ENCODE measurements around the gene PDIA5. TPM values are rescaled to one million over a fixed set of nuclear protein-coding genes. Genes with fewer than 3 reads are reported as not detected.

Gene PDIA5
- total and polyA plus RNA-seq, 3 donors from 2014 or later, result 49.6 to 76.8 (median 76.0) TPM

DNA sequence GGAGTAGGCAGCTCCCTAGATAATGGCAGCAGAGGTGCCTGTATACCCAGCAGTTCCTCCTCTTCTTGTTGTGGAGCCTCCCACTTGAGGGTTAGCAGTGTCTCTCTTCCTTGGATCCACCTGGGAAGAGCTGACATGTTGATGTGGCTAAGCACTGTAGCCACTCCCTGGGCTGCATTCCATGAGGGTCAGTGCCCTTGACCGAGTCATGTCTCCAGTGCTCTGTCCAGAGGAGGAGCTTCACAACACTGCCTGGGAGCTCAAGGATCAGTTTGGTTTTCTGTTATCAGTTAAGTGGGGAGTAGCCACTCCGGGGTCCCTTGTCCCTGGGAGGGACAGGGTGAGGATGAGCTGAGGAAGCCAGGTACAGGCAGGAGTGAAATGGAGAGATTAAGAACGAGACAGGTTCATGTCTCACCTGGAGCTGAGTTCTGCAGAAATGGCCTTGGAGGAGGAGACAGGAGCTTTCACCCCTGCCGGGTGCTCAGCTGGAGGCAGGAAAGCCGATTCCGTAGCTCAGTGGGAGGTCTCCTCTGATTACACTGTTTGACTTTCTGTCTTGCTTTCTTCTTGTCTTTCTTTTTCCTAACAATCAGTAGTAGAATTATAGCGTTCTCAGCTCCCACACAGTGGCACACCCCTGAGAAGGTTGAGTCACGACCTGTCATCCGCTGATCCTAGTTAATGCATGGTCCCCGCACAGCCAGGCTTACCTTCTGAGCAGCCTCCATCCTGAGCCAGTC, 77.0 kb downstream of the PDIA5 start:
- Histone ChIP-seq H3K36me3 (ENCODE audit: low read depth, missing control alignments) (no peaks in the 10 kb centered on the region), H3K9me3 (no peaks in the 10 kb centered on the region), H3K27ac (peak overlapping the region in 1 of 2 donors; percentile 14), H3K4me3 (no peak overlapping the region), H3K4me1 (peaks cover 12% of the 10 kb centered on the region), H3K27me3 (no peaks in the 10 kb centered on the region)
- DNase-seq, result peak; percentile 71
- 38 to 52% methylated on average over 10 of the region's 10 CpGs for WGBS, 2 donors
- TF ChIP-seq, protein P1, sequence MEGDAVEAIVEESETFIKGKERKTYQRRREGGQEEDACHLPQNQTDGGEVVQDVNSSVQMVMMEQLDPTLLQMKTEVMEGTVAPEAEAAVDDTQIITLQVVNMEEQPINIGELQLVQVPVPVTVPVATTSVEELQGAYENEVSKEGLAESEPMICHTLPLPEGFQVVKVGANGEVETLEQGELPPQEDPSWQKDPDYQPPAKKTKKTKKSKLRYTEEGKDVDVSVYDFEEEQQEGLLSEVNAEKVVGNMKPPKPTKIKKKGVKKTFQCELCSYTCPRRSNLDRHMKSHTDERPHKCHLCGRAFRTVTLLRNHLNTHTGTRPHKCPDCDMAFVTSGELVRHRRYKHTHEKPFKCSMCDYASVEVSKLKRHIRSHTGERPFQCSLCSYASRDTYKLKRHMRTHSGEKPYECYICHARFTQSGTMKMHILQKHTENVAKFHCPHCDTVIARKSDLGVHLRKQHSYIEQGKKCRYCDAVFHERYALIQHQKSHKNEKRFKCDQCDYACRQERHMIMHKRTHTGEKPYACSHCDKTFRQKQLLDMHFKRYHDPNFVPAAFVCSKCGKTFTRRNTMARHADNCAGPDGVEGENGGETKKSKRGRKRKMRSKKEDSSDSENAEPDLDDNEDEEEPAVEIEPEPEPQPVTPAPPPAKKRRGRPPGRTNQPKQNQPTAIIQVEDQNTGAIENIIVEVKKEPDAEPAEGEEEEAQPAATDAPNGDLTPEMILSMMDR (IDR thresholded peaks at IDR 0.05), result no peak
- no peak for TF ChIP-seq POLR2A (IDR thresholded peaks at IDR 0.05)
- intact Hi-C loops (cut with DNase I; ENCODE audit: low total_unique reads), result no loop called here

DNA sequence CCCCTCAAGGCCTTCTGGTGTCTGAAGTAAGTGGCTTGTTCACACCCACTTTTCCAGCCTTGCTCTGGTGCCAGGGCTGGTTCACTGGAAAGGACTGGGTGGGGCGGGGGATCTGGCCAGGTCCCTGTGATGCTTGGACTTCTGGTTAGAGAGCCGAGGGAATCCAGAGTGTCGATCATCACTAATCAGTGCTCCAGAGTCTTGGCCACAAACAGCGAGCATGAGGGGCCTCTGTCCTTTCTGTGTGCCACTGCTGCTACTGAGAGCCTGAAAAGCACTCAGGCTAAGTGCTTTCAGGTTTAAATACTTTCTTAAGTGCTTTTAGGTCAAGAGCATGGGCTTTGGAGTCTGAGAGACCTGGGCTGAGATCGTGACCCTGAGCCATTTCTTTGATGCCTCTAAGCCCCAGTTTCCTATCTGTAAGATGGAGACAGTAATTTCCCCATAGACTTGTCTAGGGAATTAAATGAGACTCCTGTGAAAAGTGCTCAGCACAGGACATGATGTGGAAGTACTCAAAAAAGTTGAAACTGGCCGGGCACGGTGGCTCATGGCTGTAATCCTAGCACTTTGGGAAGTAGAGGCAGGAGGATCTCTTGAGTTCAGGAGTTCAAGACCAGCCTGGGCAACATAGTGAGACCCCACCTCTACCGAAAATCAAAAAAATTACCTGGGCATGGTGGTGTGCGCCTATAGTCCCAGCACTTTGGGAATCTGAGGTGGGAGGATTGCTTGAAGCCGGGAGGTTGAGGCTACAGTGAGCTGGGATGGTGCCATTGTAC, 81.1 kb downstream of the PDIA5 start:
- H3K4me3 ChIP-seq, result no peak overlapping the region
- no peaks in the 10 kb centered on the region for H3K27me3 ChIP-seq
- H3K9me3 ChIP-seq, result no peaks in the 10 kb centered on the region
- no peaks in the 10 kb centered on the region for H3K36me3 ChIP-seq (ENCODE audit: low read depth, missing control alignments)
- H3K27ac ChIP-seq, result no peak overlapping the region
- TF ChIP-seq, protein P1 (IDR thresholded peaks at IDR 0.05), result no peak
- no peak for TF ChIP-seq POLR2A (IDR thresholded peaks at IDR 0.05)
- peaks cover 12% of the 10 kb centered on the region for H3K4me1 ChIP-seq
- no peak for DNase-seq
- intact Hi-C loops (cut with DNase I; ENCODE audit: low total_unique reads), result no loop called here
- 93 to 98% methylated on average over 7 to 10 of the region's 10 CpGs for WGBS, 2 donors

DNA sequence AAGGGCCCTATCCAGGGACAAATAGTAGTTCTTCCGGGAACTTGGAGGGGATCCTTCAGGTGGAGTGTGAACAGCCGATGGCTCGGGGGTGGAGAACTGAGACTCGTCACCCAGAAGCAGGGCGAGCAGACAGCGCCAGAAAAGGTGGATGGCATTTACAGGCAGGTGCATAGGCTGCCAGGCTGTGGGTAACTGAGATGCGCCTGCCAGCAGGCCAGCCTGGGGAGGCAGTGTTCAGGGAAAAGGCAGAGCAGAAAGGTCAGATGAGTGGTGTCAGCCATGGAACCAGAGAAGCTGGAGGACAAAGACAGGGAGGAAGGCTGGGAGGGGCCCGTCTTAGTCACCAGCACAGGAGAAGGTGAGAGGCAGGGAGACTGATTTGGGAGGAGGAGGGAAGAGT, 81.9 kb downstream of the PDIA5 start:
- no peak overlapping the region for H3K27ac ChIP-seq
- WGBS, 2 donors, result 96 to 97% methylated on average over 8 of the region's 8 CpGs
- DNase-seq, result no peak
- no peak for TF ChIP-seq POLR2A (IDR thresholded peaks at IDR 0.05)
- TF ChIP-seq, protein P1 (IDR thresholded peaks at IDR 0.05), result no peak
- no peak overlapping the region for H3K4me3 ChIP-seq
- H3K36me3 ChIP-seq (ENCODE audit: low read depth, missing control alignments), result no peaks in the 10 kb centered on the region
- peaks cover 11% of the 10 kb centered on the region for H3K4me1 ChIP-seq
- no peaks in the 10 kb centered on the region for H3K9me3 ChIP-seq
- H3K27me3 ChIP-seq, result no peaks in the 10 kb centered on the region
- intact Hi-C loops (cut with DNase I; ENCODE audit: low total_unique reads), result no loop called here

DNA sequence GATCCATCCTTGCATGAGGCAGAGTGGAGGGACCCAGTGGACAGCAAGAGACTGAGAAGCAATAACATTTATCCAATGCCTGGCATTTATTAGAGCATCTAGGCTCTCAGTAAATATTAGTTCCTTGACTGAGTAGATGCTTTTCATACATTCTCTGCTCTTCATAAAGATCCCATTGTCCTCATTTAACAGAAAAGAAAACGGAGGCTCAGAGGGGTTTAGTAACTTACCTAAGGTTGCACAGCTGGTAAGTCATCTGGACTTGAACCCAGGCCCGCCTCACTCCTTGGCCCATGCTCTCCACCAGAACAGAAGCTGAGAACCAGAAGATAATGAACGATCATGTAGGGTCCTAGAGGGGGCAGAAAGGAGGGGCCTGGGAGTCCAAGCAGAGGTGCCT, 82.7 kb downstream of the PDIA5 start:
- DNase-seq, result no peak
- Histone ChIP-seq H3K9me3 (no peaks in the 10 kb centered on the region), H3K4me3 (no peak overlapping the region), H3K27ac (no peak overlapping the region), H3K36me3 (ENCODE audit: low read depth, missing control alignments) (no peaks in the 10 kb centered on the region), H3K27me3 (no peaks in the 10 kb centered on the region), H3K4me1 (peaks cover 9% of the 10 kb centered on the region)
- 92 to 97% methylated on average over 3 of the region's 3 CpGs for WGBS, 2 donors
- no peak for TF ChIP-seq POLR2A (IDR thresholded peaks at IDR 0.05)
- TF ChIP-seq, protein P1 (IDR thresholded peaks at IDR 0.05), result no peak
- intact Hi-C loops (cut with DNase I; ENCODE audit: low total_unique reads), result no loop called here

All from testis (tissue), 3 donors.